H7 (cell line): ENCODE measurements around the gene FGFBP3. TPM values are rescaled to one million over a fixed set of nuclear protein-coding genes. Genes with fewer than 3 reads are reported as not detected.

ENCODE experiments used
- DNase-seq: peaks from one replicate; pipeline ENCODE4 v3.0.0; 2012
- H3K27me3 ChIP-seq: 2 replicates; pipeline ENCODE4 v1.6.0; 2011; ENCODE audit warnings: mild to moderate bottlenecking, low read length; ENCODE audit not compliant: control insufficient read depth, insufficient read depth
- H3K36me3 ChIP-seq: replicated peaks from 2 replicates; pipeline ENCODE4 v1.5.1; 2011; ENCODE audit warnings: low read length; ENCODE audit not compliant: control insufficient read depth, insufficient read depth
- H3K4me3 ChIP-seq: 2 replicates; pipeline ENCODE4 v1.5.1; 2011; ENCODE audit warnings: low read depth, mild to moderate bottlenecking, control low read depth, low read length, moderate library complexity; ENCODE audit not compliant: insufficient read depth
- total RNA-seq: library from RNA; depleted of rRNA; stranded (reverse); fragments of >200 nt; shearing (Covaris generic); gene quantifications from 2 replicates; pipeline ENCODE4 v1.2.3, GENCODE V29; 2014; rRNA removed

Gene FGFBP3
- 10.1 and 10.5 TPM in 2 replicates for total RNA-seq

GRCh38 chr10:91909117-91909677 lies at the start of gene FGFBP3:
TSS of gene FGFBP3 (minus strand) at chr10:91909486. CDS start at chr10:91908969, 517 bp downstream.
- Histone ChIP-seq H3K4me3 (peak within 1 kb of the TSS; percentile 76), H3K27me3 (no peaks in the 10 kb centered on the region), H3K36me3 (no peaks in the 10 kb centered on the region; the same call in 1 of the 2 replicates)
- DNase-seq = peak; percentile 75

- Histone ChIP-seq H3K27me3 (no peaks in the 10 kb centered on the region), H3K4me3 (no peak overlapping the region), H3K36me3 (peaks cover 16% of the 10 kb centered on the region)
- DNase-seq = no peak
Observed at GRCh38 chr10:91957091-91957490, 47.8 kb upstream of the FGFBP3 start.

- no peak overlapping the region for H3K4me3 ChIP-seq
- no peak for DNase-seq
- peaks cover 16% of the 10 kb centered on the region for H3K36me3 ChIP-seq
- no peaks in the 10 kb centered on the region for H3K27me3 ChIP-seq
Observed at GRCh38 chr10:91955114-91955513, 45.8 kb upstream of the FGFBP3 start.

GRCh38 chr10:91953600-91954160 lies 44.4 kb upstream of the FGFBP3 start:
- H3K27me3 ChIP-seq = no peaks in the 10 kb centered on the region
- DNase-seq = no peak
- H3K36me3 ChIP-seq = peaks cover 7% of the 10 kb centered on the region
- no peak overlapping the region for H3K4me3 ChIP-seq

GRCh38 chr10:91944880-91945630 lies 35.8 kb upstream of the FGFBP3 start:
- no peaks in the 10 kb centered on the region for H3K27me3 ChIP-seq
- H3K36me3 ChIP-seq = peaks cover 3% of the 10 kb centered on the region
- H3K4me3 ChIP-seq = no peak overlapping the region
- no peak for DNase-seq

GRCh38 chr10:91941426-91941825 lies 32.1 kb upstream of the FGFBP3 start:
- H3K36me3 ChIP-seq = peaks cover 6% of the 10 kb centered on the region
- DNase-seq = no peak
- no peak overlapping the region for H3K4me3 ChIP-seq
- no peaks in the 10 kb centered on the region for H3K27me3 ChIP-seq

GRCh38 chr10:91939653-91940052 lies 30.4 kb upstream of the FGFBP3 start:
- no peak for DNase-seq
- Histone ChIP-seq H3K27me3 (no peaks in the 10 kb centered on the region), H3K36me3 (peaks cover 11% of the 10 kb centered on the region), H3K4me3 (no peak overlapping the region)

GRCh38 chr10:91935886-91936285 lies 26.6 kb upstream of the FGFBP3 start:
- no peak for DNase-seq
- H3K36me3 ChIP-seq = peaks cover 10% of the 10 kb centered on the region
- no peaks in the 10 kb centered on the region for H3K27me3 ChIP-seq
- no peak overlapping the region for H3K4me3 ChIP-seq

- peaks cover 10% of the 10 kb centered on the region for H3K36me3 ChIP-seq
- H3K4me3 ChIP-seq = no peak overlapping the region
- no peaks in the 10 kb centered on the region for H3K27me3 ChIP-seq
- DNase-seq = no peak
Observed at GRCh38 chr10:91932737-91933136, 23.5 kb upstream of the FGFBP3 start.

GRCh38 chr10:91931526-91932190 lies 22.4 kb upstream of the FGFBP3 start:
- DNase-seq = no peak

GRCh38 chr10:91930939-91931338 lies 21.7 kb upstream of the FGFBP3 start:
- Histone ChIP-seq H3K4me3 (no peak overlapping the region), H3K27me3 (no peaks in the 10 kb centered on the region), H3K36me3 (peaks cover 5% of the 10 kb centered on the region)
- no peak for DNase-seq

More at GRCh38 chr10:91931526-91932190, 22.4 kb upstream of the FGFBP3 start:
- no peaks in the 10 kb centered on the region for H3K27me3 ChIP-seq
- H3K4me3 ChIP-seq = no peak overlapping the region
- peaks cover 8% of the 10 kb centered on the region for H3K36me3 ChIP-seq

GRCh38 chr10:91925022-91925320 lies 15.7 kb upstream of the FGFBP3 start:
- H3K4me3 ChIP-seq = no peak overlapping the region
- no peaks in the 10 kb centered on the region for H3K36me3 ChIP-seq
- no peak for DNase-seq
- H3K27me3 ChIP-seq = no peaks in the 10 kb centered on the region

GRCh38 chr10:91924212-91925021 lies 15.1 kb upstream of the FGFBP3 start:
- H3K36me3 ChIP-seq = no peaks in the 10 kb centered on the region
- DNase-seq = no peak
- H3K27me3 ChIP-seq = no peaks in the 10 kb centered on the region
- peak overlapping the region; percentile 78 for H3K4me3 ChIP-seq
